ENCODE measurements around the gene PBX3. TPM values are rescaled to one million over a fixed set of nuclear protein-coding genes. Genes with fewer than 3 reads are reported as not detected.

The PBX3 gene
- total and polyA plus RNA-seq, 2 donors (not counting 1 experiment from before 2014, with no cell fraction given), result 35.8 to 51.8 TPM

DNA sequence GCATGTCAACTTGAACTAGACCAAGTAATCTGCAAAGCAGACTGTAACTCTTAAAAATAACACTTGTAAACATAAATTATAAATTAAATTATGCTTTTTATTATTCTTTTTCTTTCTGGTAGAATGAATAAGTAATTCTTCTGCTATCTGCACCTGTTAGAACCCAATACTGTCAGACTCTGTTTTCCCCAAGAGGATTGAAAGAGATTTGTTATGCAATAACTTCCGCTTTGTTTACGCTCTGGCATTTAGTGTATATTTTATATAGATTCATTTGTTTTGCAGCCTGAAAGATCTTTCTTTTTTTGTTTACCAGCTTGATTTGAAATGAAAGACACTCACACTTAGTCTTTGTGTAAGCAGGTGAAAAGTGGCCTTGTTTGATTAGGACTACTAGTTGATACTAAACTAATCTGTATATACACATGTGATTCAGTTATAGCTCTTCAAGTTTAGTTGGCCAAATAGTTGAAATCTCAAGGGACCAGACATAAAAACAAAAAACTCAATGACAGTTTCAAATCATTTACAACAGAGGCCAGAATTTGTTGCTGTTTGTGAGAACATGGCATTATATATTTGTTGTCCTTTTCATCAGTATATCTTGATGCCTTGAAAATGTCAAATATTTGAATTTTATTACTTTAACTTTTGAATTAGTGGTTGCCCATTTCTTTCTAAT lies 155.8 kb downstream of the PBX3 start:
- Histone ChIP-seq H3K27me3 (ENCODE audit: control insufficient read depth, insufficient read depth, low read length) (no peaks in the 10 kb centered on the region), H3K9ac (ENCODE audit: insufficient read depth, low read length) (no peak overlapping the region), H3K9me3 (ENCODE audit: control insufficient read depth, insufficient read depth, low read depth, low read length) (no peaks in the 10 kb centered on the region), H3K4me2 (ENCODE audit: extremely low read depth, insufficient read depth, low read length) (no peak overlapping the region), H3K4me1 (ENCODE audit: control insufficient read depth, extremely low read depth, insufficient read depth, low read length) (peaks cover 4% of the 10 kb centered on the region), H3K4me3 (replicated peaks in 1 of 4; ENCODE audit: control extremely low read depth in 1 of 4, insufficient read depth in 1 of 4, low read depth in 3 of 4, low read length in 4 of 4) (no peak overlapping the region), H3K27ac (ENCODE audit: insufficient read depth, low read length) (no peak overlapping the region), H3K79me2 (ENCODE audit: control insufficient read depth, insufficient read depth, low read length) (peaks cover 27% of the 10 kb centered on the region), H2AFZ (ENCODE audit: low read length) (no peak overlapping the region), H3K36me3 (ENCODE audit: control insufficient read depth, insufficient read depth, low read length) (no peaks in the 10 kb centered on the region), H4K20me1 (ENCODE audit: control insufficient read depth, extremely low read depth, insufficient read depth, low read length) (no peaks in the 10 kb centered on the region)
- DNase-seq (ENCODE audit: low read depth in 2 of 2), result no peak
- TF ChIP-seq EZH2 (IDR thresholded peaks at IDR 0.05; ENCODE audit: low read length, missing control alignments), result no peak
- TF ChIP-seq, protein P1, sequence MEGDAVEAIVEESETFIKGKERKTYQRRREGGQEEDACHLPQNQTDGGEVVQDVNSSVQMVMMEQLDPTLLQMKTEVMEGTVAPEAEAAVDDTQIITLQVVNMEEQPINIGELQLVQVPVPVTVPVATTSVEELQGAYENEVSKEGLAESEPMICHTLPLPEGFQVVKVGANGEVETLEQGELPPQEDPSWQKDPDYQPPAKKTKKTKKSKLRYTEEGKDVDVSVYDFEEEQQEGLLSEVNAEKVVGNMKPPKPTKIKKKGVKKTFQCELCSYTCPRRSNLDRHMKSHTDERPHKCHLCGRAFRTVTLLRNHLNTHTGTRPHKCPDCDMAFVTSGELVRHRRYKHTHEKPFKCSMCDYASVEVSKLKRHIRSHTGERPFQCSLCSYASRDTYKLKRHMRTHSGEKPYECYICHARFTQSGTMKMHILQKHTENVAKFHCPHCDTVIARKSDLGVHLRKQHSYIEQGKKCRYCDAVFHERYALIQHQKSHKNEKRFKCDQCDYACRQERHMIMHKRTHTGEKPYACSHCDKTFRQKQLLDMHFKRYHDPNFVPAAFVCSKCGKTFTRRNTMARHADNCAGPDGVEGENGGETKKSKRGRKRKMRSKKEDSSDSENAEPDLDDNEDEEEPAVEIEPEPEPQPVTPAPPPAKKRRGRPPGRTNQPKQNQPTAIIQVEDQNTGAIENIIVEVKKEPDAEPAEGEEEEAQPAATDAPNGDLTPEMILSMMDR (conservative IDR thresholded peaks at IDR 0.05 in 1 of 2, IDR thresholded peaks at IDR 0.05 in 1 of 2; ENCODE audit: low read depth in 1 of 2, low read length in 2 of 2), result no peak

DNA sequence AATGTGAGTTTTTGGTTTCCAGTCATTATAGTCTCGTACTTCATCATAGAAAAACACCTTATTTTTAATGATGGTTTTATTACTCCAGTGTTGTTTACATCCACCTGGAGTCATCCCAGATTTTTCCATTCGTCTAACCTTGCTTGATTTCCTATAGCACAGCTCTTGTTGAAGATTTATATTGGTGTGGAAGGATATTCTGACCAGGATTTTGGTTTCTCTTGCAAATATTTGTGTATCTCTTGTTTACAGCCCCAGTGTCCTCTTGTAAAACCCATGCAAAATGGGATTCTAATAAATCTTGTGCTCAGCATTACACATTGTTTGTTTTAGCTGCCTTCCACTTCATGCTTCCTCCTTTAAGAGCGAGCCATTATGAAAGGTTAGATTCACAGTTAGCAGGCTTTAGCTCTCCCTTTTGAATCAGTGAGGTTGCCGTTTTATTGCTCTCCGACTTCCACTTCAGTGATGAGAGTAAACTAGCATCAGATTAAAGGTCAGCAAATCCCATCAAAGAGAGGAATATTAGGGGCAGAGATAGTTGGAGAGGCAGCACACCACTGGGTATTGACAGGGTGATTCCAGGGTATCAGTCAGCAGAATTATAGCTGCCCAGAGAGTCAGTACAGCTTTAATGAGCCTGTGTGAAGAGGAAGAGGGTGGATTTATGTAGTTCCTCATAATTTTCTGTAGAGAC lies 157.1 kb downstream of the PBX3 start:
- DNase-seq (ENCODE audit: low read depth in 2 of 2), result peak; percentile 11 to 30
- Histone ChIP-seq H3K4me1 (ENCODE audit: control insufficient read depth, extremely low read depth, insufficient read depth, low read length) (peaks cover 4% of the 10 kb centered on the region), H3K36me3 (ENCODE audit: control insufficient read depth, insufficient read depth, low read length) (no peaks in the 10 kb centered on the region), H3K27ac (ENCODE audit: insufficient read depth, low read length) (no peak overlapping the region), H3K4me2 (ENCODE audit: extremely low read depth, insufficient read depth, low read length) (peak overlapping the region; percentile 36), H4K20me1 (ENCODE audit: control insufficient read depth, extremely low read depth, insufficient read depth, low read length) (no peaks in the 10 kb centered on the region), H3K9ac (ENCODE audit: insufficient read depth, low read length) (no peak overlapping the region), H3K79me2 (ENCODE audit: control insufficient read depth, insufficient read depth, low read length) (peaks cover 26% of the 10 kb centered on the region), H3K4me3 (replicated peaks in 1 of 4; ENCODE audit: control extremely low read depth in 1 of 4, insufficient read depth in 1 of 4, low read depth in 3 of 4, low read length in 4 of 4) (no peak overlapping the region), H3K9me3 (ENCODE audit: control insufficient read depth, insufficient read depth, low read depth, low read length) (no peaks in the 10 kb centered on the region), H2AFZ (ENCODE audit: low read length) (no peak overlapping the region), H3K27me3 (ENCODE audit: control insufficient read depth, insufficient read depth, low read length) (no peaks in the 10 kb centered on the region)
- no peak for TF ChIP-seq EZH2 (IDR thresholded peaks at IDR 0.05; ENCODE audit: low read length, missing control alignments)
- TF ChIP-seq, protein P1 (conservative IDR thresholded peaks at IDR 0.05 in 1 of 2, IDR thresholded peaks at IDR 0.05 in 1 of 2; ENCODE audit: low read depth in 1 of 2, low read length in 2 of 2), result no peak

DNA sequence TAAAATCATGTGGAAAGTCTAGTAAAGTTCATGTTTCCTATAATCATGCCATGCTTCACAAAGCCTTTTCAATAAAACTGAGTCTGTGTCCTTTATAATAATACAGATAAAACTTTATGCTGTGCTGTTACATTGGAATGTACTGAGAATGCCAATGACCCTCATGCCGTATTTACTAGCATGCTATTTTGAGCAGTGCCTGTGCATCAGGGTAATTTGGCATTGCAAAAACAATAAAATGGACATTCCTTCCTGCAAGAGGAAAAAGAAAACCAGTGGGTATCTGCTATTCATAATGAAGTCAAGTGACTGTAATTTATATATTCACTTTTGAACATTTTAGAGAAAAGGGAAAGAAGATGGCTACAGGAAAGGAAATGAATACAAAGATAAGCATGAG lies 159.0 kb downstream of the PBX3 start:
- no peaks in the 10 kb centered on the region for H3K36me3 ChIP-seq (ENCODE audit: control insufficient read depth, insufficient read depth, low read length)
- no peaks in the 10 kb centered on the region for H4K20me1 ChIP-seq (ENCODE audit: control insufficient read depth, extremely low read depth, insufficient read depth, low read length)
- no peak overlapping the region for H2AFZ ChIP-seq (ENCODE audit: low read length)
- no peaks in the 10 kb centered on the region for H3K9me3 ChIP-seq (ENCODE audit: control insufficient read depth, insufficient read depth, low read depth, low read length)
- no peaks in the 10 kb centered on the region for H3K27me3 ChIP-seq (ENCODE audit: control insufficient read depth, insufficient read depth, low read length)
- H3K4me1 ChIP-seq (ENCODE audit: control insufficient read depth, extremely low read depth, insufficient read depth, low read length), result peaks cover 4% of the 10 kb centered on the region
- DNase-seq (ENCODE audit: low read depth in 2 of 2), result peak; percentile 39 to 86
- no peak overlapping the region for H3K4me3 ChIP-seq (replicated peaks in 1 of 4; ENCODE audit: control extremely low read depth in 1 of 4, insufficient read depth in 1 of 4, low read depth in 3 of 4, low read length in 4 of 4)
- peak overlapping the region; percentile 75 for H3K4me2 ChIP-seq (ENCODE audit: extremely low read depth, insufficient read depth, low read length)
- H3K9ac ChIP-seq (ENCODE audit: insufficient read depth, low read length), result no peak overlapping the region
- no peak overlapping the region for H3K27ac ChIP-seq (ENCODE audit: insufficient read depth, low read length)
- TF ChIP-seq EZH2 (IDR thresholded peaks at IDR 0.05; ENCODE audit: low read length, missing control alignments), result no peak
- TF ChIP-seq, protein P1 (conservative IDR thresholded peaks at IDR 0.05 in 1 of 2, IDR thresholded peaks at IDR 0.05 in 1 of 2; ENCODE audit: low read depth in 1 of 2, low read length in 2 of 2), result no peak
- peaks cover 24% of the 10 kb centered on the region for H3K79me2 ChIP-seq (ENCODE audit: control insufficient read depth, insufficient read depth, low read length)
